B cell (primary cell): ENCODE results near the gene PSMD6. TPM values are rescaled to one million over a fixed set of nuclear protein-coding genes. Genes with fewer than 3 reads are reported as not detected.

ENCODE experiments used
- ATAC-seq: fragments of 200-7000 bp; cut with Tn5 transposase; one replicate; pipeline ENCODE4 v1.10.0; 2021; ENCODE audit warnings: low read depth, mild to moderate bottlenecking, moderate number of reproducible peaks, moderate library complexity
- CTCF ChIA-PET: fragments of 350-600 bp; sonication (Branson Sonifier 250); formaldehyde crosslinking; loops from one replicate; lab custom pipeline; 2021; ENCODE audit warnings: antibody characterized with exemption, inconsistent platforms; lab: Charles Lee
- POLR2A ChIA-PET: fragments of 350-600 bp; sonication (Branson Sonifier 250); formaldehyde crosslinking; loops from one replicate; lab custom pipeline; 2021; ENCODE audit warnings: antibody characterized with exemption; lab: Charles Lee
- DNase-seq: peaks from one replicate; pipeline ENCODE4 v3.0.0; 2013
- H2AFZ ChIP-seq: 2 replicates; pipeline ENCODE4 v1.6.1; 2012; ENCODE audit warnings: mild to moderate bottlenecking, low read depth, low read length; ENCODE audit not compliant: insufficient read depth, poor library complexity, severe bottlenecking
- H3K27ac ChIP-seq, 2 donors: 1 replicate in 1 of 2; 2 replicates in 1 of 2; pipeline ENCODE4 v1.5.1; 2012 to 2013; ENCODE audit warnings: low read length in 2 of 2, mild to moderate bottlenecking in 2 of 2, moderate library complexity in 1 of 2
- H3K27me3 ChIP-seq, 4 experiments: fragments of 200-600 bp in 1 of 4; sonication (generic) in 1 of 4; replicated peaks in 1 of 4; 1 replicate in 2 of 4; 2 replicates in 2 of 4; pipeline versions ENCODE4 v1.6.1 to v1.7.0; 2013 to 2016; ENCODE audit warnings: low read length in 3 of 4, mild to moderate bottlenecking in 2 of 4, mixed read lengths in 1 of 4, moderate library complexity in 1 of 4; ENCODE audit not compliant: insufficient read depth in 4 of 4, control insufficient read depth in 3 of 4; ENCODE audit errors: control extremely low read depth in 1 of 4
- H3K36me3 ChIP-seq, 2 experiments: replicated peaks in 1 of 2; 1 replicate in 1 of 2; 2 replicates in 1 of 2; pipeline versions ENCODE4 v1.6.1 to v1.7.1; 2013; ENCODE audit warnings: low read length in 1 of 2; ENCODE audit not compliant: insufficient read depth in 2 of 2, control insufficient read depth in 1 of 2; ENCODE audit errors: control extremely low read depth in 1 of 2, extremely low read depth in 1 of 2
- H3K4me1 ChIP-seq, 2 donors: fragments of 200-600 bp in 1 of 2; sonication (generic) in 1 of 2; 1 replicate in 1 of 2; 2 replicates in 1 of 2; pipeline versions ENCODE4 v1.5.1 to v1.6.1; 2013 to 2017; ENCODE audit warnings: low read length in 2 of 2; ENCODE audit not compliant: control insufficient read depth in 2 of 2, insufficient read depth in 2 of 2
- H3K4me2 ChIP-seq: replicated peaks from 2 replicates; pipeline ENCODE3; 2012; ENCODE audit warnings: mild to moderate bottlenecking, low read depth, low read length; ENCODE audit not compliant: poor library complexity, severe bottlenecking
- H3K4me3 ChIP-seq, 5 experiments: fragments of 200-600 bp in 1 of 5; sonication (generic) in 1 of 5; 1 replicate in 3 of 5; 2 replicates in 2 of 5; pipeline versions ENCODE4 v1.5.1 to v1.7.0; 2011 to 2016; ENCODE audit warnings: low read length in 4 of 5, mild to moderate bottlenecking in 4 of 5, low read depth in 2 of 5, control low read depth in 1 of 5, moderate library complexity in 1 of 5; ENCODE audit not compliant: insufficient read depth in 1 of 5; ENCODE audit errors: control extremely low read depth in 1 of 5, extremely low read depth in 1 of 5
- H3K79me2 ChIP-seq: fragments of 200-600 bp; sonication (generic); one replicate; pipeline ENCODE4 v1.6.0; 2016; ENCODE audit warnings: low read length; ENCODE audit not compliant: control insufficient read depth, insufficient read depth
- H3K9ac ChIP-seq: fragments of 200-600 bp; sonication (generic); 2 replicates; pipeline ENCODE4 v1.6.1; 2017; ENCODE audit warnings: mild to moderate bottlenecking, low read length, moderate library complexity
- H3K9me3 ChIP-seq, 3 donors: one replicate each; pipeline versions ENCODE4 v1.6.1 to v1.7.1; 2013; ENCODE audit warnings: low read length in 2 of 3; ENCODE audit not compliant: control insufficient read depth in 2 of 3, insufficient read depth in 1 of 3; ENCODE audit errors: control extremely low read depth in 1 of 3
- H4K20me1 ChIP-seq: 2 replicates; pipeline ENCODE4 v1.6.0; 2012; ENCODE audit warnings: mild to moderate bottlenecking, low read length; ENCODE audit not compliant: insufficient read depth, control insufficient read depth, poor library complexity, severe bottlenecking
- H3K27ac Mint-ChIP-seq: one replicate; pipeline ENCODE4 v1.8.0; 2021; ENCODE audit warnings: mixed read lengths
- H3K27me3 Mint-ChIP-seq: one replicate; pipeline ENCODE4 v1.8.0; 2021; ENCODE audit warnings: mixed read lengths
- H3K4me1 Mint-ChIP-seq: one replicate; pipeline ENCODE4 v1.8.0; 2021; ENCODE audit warnings: mixed read lengths
- H3K4me3 Mint-ChIP-seq: one replicate; pipeline ENCODE4 v1.8.0; 2021; ENCODE audit warnings: mixed read lengths
- H3K9me3 Mint-ChIP-seq: one replicate; pipeline ENCODE4 v1.8.0; 2022; ENCODE audit warnings: mixed read lengths; ENCODE audit not compliant: insufficient read depth
- EZH2 ChIP-seq: IDR thresholded peaks from 2 replicates; pipeline ENCODE4 v1.6.1; 2012; ENCODE audit warnings: borderline replicate concordance, low read depth, mild to moderate bottlenecking, moderate library complexity, low read length; ENCODE audit not compliant: insufficient read depth, poor library complexity, severe bottlenecking
- WGBS: methylation state at CpG from one replicate; pipeline ENCODE4 v1.1.5; 2013; ENCODE audit warnings: missing lambda C conversion rate; ENCODE audit not compliant: insufficient coverage; 5-methylcytosine and 5-hydroxymethylcytosine counted together
- intact Hi-C: fragments of 100-400 bp; cut with micrococcal nuclease; formaldehyde crosslinking; loops from one replicate; pipeline ENCODE4 v1.10.0; 2022
- polyA plus RNA-seq: library from polyadenylated mRNA; depleted of rRNA; stranded (reverse); fragments of >200 nt; gene quantifications from 2 replicates; pipeline ENCODE4 v1.2.3, GENCODE V29; 2012
- total RNA-seq, 2 donors: library from RNA; stranded (reverse); fragments of 120-200 nt in 1 of 2; gene quantifications; 1 replicate in 1 of 2; 2 replicates in 1 of 2; pipeline versions ENCODE4 v1.2.3 to v1.2.4, GENCODE V29; 2013 to 2022
- TF ChIP-seq, protein P1 (sequence below): fragments of 200-600 bp; IDR thresholded peaks from one replicate; pipeline ENCODE4 v1.8.0; 2022; ENCODE audit warnings: antibody characterized with exemption, mild to moderate bottlenecking

Gene PSMD6
- total and polyA plus RNA-seq, 2 donors (not counting 1 experiment from before 2014, with no cell fraction given), result 34.7 to 63.4 TPM

DNA sequence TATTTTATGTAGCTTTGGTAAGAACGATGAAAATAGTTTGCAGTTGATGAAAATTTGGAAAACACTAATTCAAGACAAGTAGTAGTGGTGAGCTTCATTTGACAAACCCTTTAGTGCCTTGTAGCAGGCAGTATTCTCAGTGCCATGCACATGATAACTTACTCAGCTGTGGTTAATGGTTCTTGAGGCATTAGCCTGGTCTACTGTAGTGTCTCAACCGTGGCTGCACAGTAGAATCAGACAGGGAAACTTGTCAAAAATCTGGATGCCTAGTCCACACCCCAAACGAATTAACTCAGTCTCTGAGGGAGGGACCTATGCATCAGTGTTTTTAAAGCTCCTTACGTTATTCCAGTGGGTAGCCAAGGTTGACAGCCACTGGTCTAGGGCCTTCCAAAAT is 45.4 kb downstream of the PSMD6 start:
- no peak overlapping the region for H3K4me3 Mint-ChIP-seq
- peaks cover 41% of the 10 kb centered on the region for H4K20me1 ChIP-seq
- H2AFZ ChIP-seq, result no peak overlapping the region
- H3K79me2 ChIP-seq, result peaks cover 50% of the 10 kb centered on the region
- H3K9me3 Mint-ChIP-seq, result no peaks in the 10 kb centered on the region
- intact Hi-C loops, result no loop called here
- no peaks in the 10 kb centered on the region for H3K27me3 Mint-ChIP-seq
- H3K27ac ChIP-seq, result no peak overlapping the region
- peaks cover 0 to 8% of the 10 kb centered on the region in 2 donors for H3K4me1 ChIP-seq
- peaks cover 0 to 42% of the 10 kb centered on the region in 2 experiments for H3K36me3 ChIP-seq
- DNase-seq (no peak), ATAC-seq (no peak)
- peaks cover 26% of the 10 kb centered on the region for H3K4me1 Mint-ChIP-seq
- CTCF ChIA-PET, result interaction anchor here (1.3 to 4.5 kb wide), 4 partner anchors 14 to 27 kb away, joined by 3 to 27 read pairs (median 10); no protein-coding TSS in a partner anchor
- 91% methylated on average over 4 of the region's 4 CpGs for WGBS
- no peak for TF ChIP-seq EZH2
- TF ChIP-seq, protein P1, sequence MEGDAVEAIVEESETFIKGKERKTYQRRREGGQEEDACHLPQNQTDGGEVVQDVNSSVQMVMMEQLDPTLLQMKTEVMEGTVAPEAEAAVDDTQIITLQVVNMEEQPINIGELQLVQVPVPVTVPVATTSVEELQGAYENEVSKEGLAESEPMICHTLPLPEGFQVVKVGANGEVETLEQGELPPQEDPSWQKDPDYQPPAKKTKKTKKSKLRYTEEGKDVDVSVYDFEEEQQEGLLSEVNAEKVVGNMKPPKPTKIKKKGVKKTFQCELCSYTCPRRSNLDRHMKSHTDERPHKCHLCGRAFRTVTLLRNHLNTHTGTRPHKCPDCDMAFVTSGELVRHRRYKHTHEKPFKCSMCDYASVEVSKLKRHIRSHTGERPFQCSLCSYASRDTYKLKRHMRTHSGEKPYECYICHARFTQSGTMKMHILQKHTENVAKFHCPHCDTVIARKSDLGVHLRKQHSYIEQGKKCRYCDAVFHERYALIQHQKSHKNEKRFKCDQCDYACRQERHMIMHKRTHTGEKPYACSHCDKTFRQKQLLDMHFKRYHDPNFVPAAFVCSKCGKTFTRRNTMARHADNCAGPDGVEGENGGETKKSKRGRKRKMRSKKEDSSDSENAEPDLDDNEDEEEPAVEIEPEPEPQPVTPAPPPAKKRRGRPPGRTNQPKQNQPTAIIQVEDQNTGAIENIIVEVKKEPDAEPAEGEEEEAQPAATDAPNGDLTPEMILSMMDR, result no peak
- no peak overlapping the region for H3K9ac ChIP-seq
- no peak overlapping the region for H3K27ac Mint-ChIP-seq
- H3K27me3 ChIP-seq, result no peaks in the 10 kb centered on the region
- H3K4me3 ChIP-seq, result no peak overlapping the region
- no peaks in the 10 kb centered on the region for H3K9me3 ChIP-seq
- POLR2A ChIA-PET, result no interaction called here
- no peak overlapping the region for H3K4me2 ChIP-seq

GRCh38 chr3:63976872-63977200 is 46.5 kb downstream of the PSMD6 start:
- ChIA-PET POLR2A (no interaction called here), CTCF (interaction anchor here (1.3 to 4.5 kb wide), 4 partner anchors 10 to 16 kb away, joined by 3 to 27 read pairs (median 10); no protein-coding TSS in a partner anchor)
- peaks cover 0 to 32% of the 10 kb centered on the region in 2 experiments for H3K36me3 ChIP-seq
- no peaks in the 10 kb centered on the region for H3K27me3 Mint-ChIP-seq
- ATAC-seq, result no peak
- DNase-seq, result no peak
- H3K4me2 ChIP-seq, result no peak overlapping the region
- intact Hi-C loops, result no loop called here
- no peak overlapping the region for H2AFZ ChIP-seq
- no peak overlapping the region for H3K4me3 ChIP-seq
- H3K27ac Mint-ChIP-seq, result no peak overlapping the region
- no peak overlapping the region for H3K4me3 Mint-ChIP-seq
- H3K9ac ChIP-seq, result no peak overlapping the region
- H3K27me3 ChIP-seq, result no peaks in the 10 kb centered on the region
- WGBS, result 100% methylated on average over 2 of the region's 2 CpGs
- TF ChIP-seq, protein P1, result no peak
- no peak for TF ChIP-seq EZH2
- H3K79me2 ChIP-seq, result peaks cover 60% of the 10 kb centered on the region
- peaks cover 0 to 8% of the 10 kb centered on the region in 2 donors for H3K4me1 ChIP-seq
- H4K20me1 ChIP-seq, result peaks cover 51% of the 10 kb centered on the region
- no peaks in the 10 kb centered on the region for H3K9me3 ChIP-seq
- H3K4me1 Mint-ChIP-seq, result peaks cover 24% of the 10 kb centered on the region
- no peaks in the 10 kb centered on the region for H3K9me3 Mint-ChIP-seq
- no peak overlapping the region for H3K27ac ChIP-seq
